ENCODE data around the gene DHRS12.

The DHRS12 gene

GRCh38 chr13:51805925-51806324, 2.0 kb upstream of the DHRS12 start:
- no peak for DNase-seq

DNA sequence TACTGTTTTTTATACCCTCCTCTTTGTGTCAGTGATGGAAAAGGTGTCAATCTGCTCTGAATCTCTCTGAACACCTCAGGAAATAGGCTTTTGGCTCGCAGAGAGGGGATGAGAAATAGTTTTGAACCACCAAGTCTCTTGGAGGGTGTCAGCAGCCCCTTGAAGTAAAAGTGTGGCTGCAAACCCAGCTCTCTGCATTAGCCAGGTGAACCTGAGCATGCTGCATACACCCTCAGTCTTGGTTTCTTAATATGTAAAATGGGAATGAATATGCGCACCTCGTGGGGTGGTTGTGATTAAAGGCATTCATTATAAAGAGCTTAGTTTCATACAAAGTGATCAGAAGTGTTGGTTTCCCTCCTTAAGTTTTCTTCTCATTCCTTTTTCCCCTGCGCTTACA, 1.4 kb upstream of the DHRS12 start:
- no peak for DNase-seq

GRCh38 chr13:51804295-51805172, 571 bp upstream of the DHRS12 start:
- DNase-seq = no peak

DNA sequence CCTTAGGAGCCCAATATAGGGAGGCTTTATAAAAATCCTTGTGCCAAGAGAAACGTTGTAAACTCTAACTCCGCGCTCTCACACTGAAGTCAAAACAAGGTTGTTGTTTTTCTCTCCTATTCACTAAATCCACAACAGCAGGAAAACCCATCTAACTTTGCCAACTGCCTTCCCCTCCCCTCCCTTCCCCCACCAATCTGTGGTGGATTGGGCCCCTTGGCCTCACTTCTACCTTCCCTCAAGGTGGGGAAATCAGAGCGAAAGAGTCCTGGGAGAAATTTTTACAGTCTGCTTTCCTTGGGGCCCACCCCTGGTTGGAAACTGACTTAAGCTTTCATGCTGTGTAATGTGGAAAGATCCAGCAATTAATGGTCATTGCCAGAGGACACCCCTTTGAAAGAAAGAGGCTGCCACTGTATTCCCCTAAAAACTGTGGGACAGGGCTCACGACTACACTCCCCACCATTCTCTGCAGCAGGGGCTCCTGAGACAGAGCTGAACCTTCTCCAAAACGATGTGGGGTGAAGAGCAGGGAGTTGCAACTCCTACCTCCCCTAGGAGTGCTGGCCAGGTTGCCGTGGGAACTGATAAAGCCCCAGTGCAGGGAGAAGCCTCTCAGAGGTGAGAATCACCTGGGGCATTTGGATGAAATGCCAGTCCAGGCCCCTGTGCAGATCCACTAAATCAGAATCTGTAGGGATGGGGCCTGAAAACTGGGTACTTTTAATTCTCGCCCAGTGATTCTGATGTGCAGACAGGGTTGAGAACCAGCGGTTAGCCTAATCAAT, 1.1 kb downstream of the DHRS12 start:
- no peak for DNase-seq

DNA sequence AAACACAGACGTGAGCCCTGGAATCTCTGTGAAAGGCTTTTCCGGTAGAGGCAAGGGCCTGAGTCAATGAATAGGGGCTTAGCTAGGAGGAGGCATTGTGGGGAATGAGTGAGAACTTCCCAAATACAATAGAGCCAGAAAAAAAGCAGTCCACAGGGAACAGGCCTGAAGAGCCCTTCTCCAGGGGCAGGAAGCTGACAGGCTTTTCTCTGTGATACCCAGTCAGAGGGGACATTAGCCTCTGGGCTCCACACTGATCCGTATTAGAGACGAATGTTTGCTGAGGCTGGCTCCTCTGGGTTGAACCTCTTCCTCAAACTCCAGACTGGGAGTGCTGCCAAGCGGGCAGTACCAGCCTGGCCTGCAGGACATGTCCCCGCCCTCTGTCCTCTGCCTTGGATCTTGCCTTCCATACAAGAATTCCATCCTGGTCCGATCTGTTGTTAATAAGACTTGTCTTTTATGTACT, 2.3 kb downstream of the DHRS12 start:
- DNase-seq = no peak

DNA sequence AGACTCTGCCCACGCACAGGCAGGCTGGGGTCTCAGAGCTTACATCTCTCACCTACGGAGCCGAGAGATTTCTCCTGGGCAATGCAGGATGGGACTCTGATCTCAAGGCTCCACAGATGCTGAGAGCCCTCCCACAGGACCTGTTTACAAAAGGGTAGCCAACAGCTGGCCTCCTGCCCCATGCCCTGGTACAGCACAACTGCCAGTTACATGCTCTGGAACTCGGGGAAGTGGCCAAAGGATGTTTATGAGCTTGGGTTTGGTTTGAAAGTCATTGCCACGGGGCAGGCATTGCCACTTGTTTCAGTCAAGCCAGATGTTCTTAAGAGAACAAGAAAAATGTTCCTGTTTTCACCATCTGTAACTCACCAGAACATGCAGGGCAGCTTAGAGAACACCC, 3.5 kb downstream of the DHRS12 start:
- DNase-seq = no peak

DNA sequence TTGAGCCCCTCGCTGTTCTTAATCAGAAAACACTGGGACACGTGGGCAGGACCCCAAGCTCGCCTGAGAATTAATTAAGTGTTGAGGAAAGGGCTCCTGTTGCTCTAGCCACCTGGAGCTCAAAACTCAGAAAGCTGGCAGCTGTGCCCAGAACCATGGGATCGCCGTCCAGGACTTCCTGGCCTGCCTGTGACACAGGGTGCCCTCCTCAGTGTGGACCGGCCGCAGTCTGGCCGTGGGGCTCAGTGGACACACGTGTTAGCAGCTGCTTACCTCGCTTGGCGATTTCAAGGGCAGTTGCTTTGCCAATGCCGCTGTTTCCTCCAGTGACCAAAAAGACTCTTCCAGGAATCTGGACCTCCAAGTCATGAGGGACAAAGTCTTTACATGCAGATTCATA, 4.7 kb downstream of the DHRS12 start:
- DNase-seq = no peak

- peak; percentile 49 for DNase-seq
Observed at GRCh38 chr13:51797664-51798488, 6.1 kb downstream of the DHRS12 start.

- DNase-seq = no peak
Observed at GRCh38 chr13:51796546-51796945, 7.4 kb downstream of the DHRS12 start.

DNA sequence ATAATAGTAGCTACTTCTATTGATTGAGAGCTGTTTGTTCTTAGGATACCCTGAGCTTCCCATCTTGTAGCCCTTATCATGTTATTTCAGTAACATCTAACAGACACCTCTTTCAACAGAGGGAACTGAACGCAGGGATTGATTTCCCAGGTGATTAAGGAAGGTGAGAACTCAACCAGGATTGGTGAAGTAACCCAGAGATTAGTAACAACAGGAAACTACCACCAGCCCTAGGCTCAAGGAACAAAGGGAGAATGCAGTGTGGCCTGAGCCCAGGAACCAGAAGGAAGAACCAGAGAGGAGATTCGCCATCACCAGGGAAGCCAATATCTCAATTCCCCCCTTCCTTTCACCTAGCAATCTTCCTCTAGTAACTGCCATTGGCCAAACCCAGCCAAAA, 8.5 kb downstream of the DHRS12 start:
- no peak for DNase-seq

- DNase-seq = no peak
Observed at GRCh38 chr13:51794964-51795363, 9.0 kb downstream of the DHRS12 start.

GRCh38 chr13:51793570-51794271, 10.2 kb downstream of the DHRS12 start:
- no peak for DNase-seq

DNA sequence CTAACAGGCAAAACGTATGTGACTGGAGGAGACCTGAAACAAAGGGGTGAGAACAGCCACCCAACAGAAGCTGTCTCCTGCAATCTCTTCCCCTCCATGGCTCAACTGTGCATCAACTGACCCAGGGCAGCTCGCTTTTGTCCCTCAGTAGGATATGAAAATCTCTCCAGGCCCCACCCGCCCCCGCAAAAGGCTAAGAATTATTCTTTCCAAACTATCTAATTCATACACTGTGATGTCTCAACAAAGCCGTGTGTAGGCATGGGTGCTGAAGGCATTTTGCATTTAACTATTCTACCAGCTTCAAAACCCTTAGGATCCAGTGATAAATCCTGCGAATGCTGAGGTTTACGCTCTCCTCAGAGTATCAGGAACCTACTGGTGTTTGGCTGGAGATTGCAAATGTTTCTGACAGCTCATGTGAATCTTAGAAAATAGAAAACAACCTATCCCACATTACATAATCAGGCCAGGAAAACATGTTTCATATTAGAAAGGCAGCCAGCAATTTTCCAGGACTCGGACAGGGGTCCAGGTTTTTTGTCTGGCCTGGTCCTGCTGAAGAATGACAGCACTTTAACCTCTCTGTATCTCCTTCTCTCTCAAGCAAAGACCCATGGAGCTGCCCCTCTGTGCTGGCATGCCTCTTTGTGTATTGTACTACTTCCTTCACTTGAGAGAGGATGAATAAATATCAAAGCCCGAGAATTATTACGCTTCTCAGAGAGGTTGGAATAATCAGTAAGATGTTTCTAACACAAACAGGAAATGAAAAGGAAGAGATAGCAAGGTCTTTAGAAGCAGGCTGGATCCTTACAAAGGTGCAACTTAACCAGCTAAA, 17.3 kb downstream of the DHRS12 start:
- DNase-seq = no peak

DNA sequence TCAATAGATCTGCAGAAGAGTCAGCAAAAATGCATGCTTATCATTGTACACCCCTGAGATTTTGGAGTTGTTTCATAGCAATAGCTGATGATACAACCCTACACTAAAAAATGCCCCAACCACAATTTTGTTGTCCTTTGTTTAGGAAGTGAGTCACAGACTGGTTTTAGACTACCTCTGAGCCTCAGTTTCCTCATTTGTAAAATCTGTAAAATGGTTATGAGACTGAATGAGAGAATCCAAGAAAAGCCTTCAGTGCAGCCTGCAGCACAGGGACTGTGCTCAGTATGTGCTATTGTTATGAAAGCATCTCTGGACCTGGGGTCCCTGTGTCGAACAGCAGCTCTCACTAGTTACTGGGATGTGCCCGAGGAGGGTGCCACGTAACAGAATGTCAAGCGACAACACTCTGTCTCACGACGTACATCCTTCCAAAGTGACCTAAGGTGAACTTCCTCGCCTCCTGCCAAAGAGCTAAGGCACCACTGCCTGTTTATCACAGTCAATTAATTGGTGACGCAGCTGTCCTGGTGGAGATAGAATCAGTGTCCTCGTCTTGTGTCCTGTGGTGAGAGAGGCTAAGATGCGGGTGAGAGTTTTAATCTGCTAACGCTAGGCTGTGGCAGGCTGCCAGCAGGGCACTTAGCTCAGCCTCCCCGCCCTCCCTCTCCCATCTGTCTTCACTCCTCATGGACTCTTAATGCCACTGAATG, 18.1 kb downstream of the DHRS12 start:
- DNase-seq = peak; percentile 72

DNA sequence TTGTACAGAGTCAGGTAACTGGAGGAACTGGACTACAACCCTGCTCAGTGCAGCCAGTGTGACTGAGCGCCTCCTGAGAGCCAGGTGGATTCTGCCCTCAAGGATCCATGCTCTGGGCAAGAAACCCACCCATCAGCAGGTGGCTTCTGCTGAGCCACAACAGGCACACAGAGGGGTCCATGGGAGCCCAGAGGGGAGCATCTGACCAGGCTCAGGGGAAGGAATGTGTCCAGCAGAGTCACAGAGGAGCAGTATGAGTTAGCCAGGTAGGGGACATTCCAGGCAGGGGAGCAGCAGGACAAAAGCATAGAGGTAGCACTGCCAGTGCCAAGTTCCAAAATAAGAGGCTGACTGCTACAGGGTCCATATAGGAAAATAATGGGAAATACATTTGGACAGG, 19.9 kb downstream of the DHRS12 start:
- DNase-seq = no peak

DNA sequence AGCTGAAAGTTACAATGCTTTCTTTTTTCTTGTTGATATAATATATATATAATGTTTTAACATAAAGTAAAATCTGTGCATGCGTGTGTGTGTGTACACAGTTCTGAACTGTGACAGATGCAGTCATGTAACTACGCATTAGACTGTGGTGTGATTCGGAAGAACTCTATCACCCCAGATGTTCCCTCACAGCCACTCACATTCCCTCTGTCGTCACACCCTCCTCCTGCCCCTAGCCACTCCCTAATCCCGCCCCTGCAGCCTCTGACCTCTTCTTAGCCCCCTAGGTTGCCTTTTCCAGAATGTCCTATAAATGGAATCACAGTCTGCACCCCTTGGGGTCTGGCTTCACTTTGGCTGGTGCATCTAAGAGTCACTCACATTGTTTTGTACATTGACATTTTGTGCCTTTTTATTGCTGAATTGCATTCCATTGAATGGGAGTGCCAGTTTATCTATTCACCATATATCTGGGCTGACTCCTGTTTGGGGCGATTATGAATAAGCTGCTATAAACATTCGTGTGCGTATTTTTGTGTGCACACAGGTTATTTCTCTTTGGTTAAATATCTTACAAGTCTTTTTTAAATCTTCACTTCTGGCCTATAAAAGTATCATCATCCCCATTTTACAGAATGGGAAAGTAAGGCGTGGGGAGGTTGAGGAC, 20.4 kb downstream of the DHRS12 start:
- DNase-seq = no peak

- no peak for DNase-seq
Observed at GRCh38 chr13:51782026-51782710, 21.8 kb downstream of the DHRS12 start.

DNA sequence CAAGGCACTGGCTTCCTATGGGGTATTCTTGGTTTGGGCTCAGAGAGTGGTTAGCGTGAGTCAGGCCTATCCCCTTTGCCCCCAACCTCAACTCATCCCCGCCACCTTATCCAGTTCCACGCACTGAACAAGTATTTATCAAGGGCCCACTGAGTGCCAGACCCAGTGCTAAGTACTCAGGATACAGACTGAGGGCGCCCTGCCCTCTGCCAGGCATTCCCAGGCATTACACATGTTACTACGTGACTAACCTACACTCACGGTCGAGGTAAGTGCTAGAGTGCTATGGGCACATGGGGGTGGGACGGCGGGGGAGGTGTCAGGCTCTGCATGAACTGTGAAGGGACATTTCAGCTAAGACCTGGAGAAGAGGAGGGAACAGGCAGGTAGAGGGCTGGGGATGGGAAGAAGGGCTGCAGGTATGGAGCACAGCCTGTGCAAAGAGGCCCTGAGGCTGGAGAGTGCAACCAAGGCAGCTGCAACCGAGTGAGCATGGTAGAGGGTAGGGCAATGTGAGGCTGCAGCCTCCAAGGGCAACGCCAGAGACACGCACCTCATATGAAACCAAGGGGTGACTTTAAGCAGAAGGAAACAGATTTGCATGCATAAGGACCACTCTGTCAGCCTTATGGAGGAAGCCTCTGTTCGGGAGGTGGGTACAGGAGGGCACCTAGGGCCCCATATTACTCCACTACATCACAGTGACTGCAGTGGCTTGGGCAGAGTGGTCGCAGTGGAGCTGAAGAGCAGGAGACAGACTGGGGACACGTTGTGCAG, 22.5 kb downstream of the DHRS12 start:
- DNase-seq = no peak

- no peak for DNase-seq
Observed at GRCh38 chr13:51780099-51780498, 23.9 kb downstream of the DHRS12 start.

Measured in NCI-H446 treated with DMSO at 0.1 percent for 48 hours (cell line).